ENCODE results near the gene FXYD5.

- TF ChIP-seq CTCF (IDR thresholded peaks at IDR 0.05) (no peak), POLR2A (IDR thresholded peaks at IDR 0.05) (no peak)
Observed at GRCh38 chr19:35140207-35140961, 14.2 kb upstream of the FXYD5 start.

Measured in uterus (tissue), 2 donors.